Body of pancreas (tissue), 4 donors: ENCODE data around the gene PHRF1. TPM values are rescaled to one million over a fixed set of nuclear protein-coding genes. Genes with fewer than 3 reads are reported as not detected.
A peak's percentile ranks its signal among the peaks of the same experiment; 100 is the strongest.

Experiments
- ATAC-seq: fragments of 150-250 bp; one replicate; pipeline ENCODE4 v1.9.1; 2016
- DNase-seq, 4 donors: peaks; one replicate each; pipeline ENCODE4 v3.0.0-alpha.2; 2019
- H3K27ac ChIP-seq, 4 donors: fragments of 200-600 bp; sonication (generic); 1 replicate in 3 of 4; 2 replicates in 1 of 4; pipeline versions ENCODE4 v1.5.1 to v1.6.1; 2016 to 2019; ENCODE audit warnings: mild to moderate bottlenecking in 1 of 4, mixed read lengths in 1 of 4, moderate library complexity in 1 of 4
- H3K27me3 ChIP-seq, 2 donors: fragments of 200-600 bp; sonication (generic); one replicate each; pipeline ENCODE4 v1.6.0; 2016; ENCODE audit warnings: mild to moderate bottlenecking in 1 of 2
- H3K36me3 ChIP-seq, 2 donors: fragments of 200-600 bp; sonication (generic); replicated peaks in 1 of 2; 2 replicates each; pipeline ENCODE4 v1.5.1; 2016; ENCODE audit warnings: low read depth in 2 of 2; ENCODE audit not compliant: insufficient read depth in 1 of 2
- H3K4me1 ChIP-seq: fragments of 200-600 bp; sonication (generic); one replicate; pipeline ENCODE4 v1.6.0; 2016
- H3K4me3 ChIP-seq, 2 donors: fragments of 200-600 bp; sonication (generic); 1 replicate in 1 of 2; 2 replicates in 1 of 2; pipeline ENCODE4 v1.5.1; 2016 to 2019
- H3K9me3 ChIP-seq, 3 donors: fragments of 200-600 bp; sonication (generic); 1 replicate in 2 of 3; 2 replicates in 1 of 3; pipeline ENCODE4 v1.5.1; 2016
- CTCF ChIP-seq, 7 experiments: fragments of 450-650 bp in 4 of 7; fragments of 200-600 bp in 3 of 7; sonication (generic) in 3 of 7; IDR thresholded peaks; one replicate each; pipeline ENCODE4 v1.5.1; 2016 to 2019; ENCODE audit warnings: antibody characterized with exemption in 7 of 7
- POLR2A ChIP-seq, 3 donors: fragments of 450-650 bp; IDR thresholded peaks; one replicate each; pipeline ENCODE4 v1.6.1; 2016; ENCODE audit warnings: antibody characterized with exemption in 3 of 3, mild to moderate bottlenecking in 2 of 3
- WGBS, 2 donors: methylation state at CpG; one replicate each; pipeline ENCODE4 v1.1.5; 2017; 5-methylcytosine and 5-hydroxymethylcytosine counted together
- intact Hi-C: fragments of 100-400 bp; cut with DNase I; formaldehyde crosslinking; loops from one replicate; pipeline ENCODE4 v1.15.1; 2023
- total RNA-seq, 2 donors: library from RNA; depleted of rRNA; stranded (reverse); fragments of >200 nt; gene quantifications; one replicate each; pipeline ENCODE4 v1.1.0, GENCODE V29; 2016

PHRF1 gene
- total RNA-seq, 2 donors from 2014 or later, result 18.2 to 34.3 TPM

- peaks cover 26% of the 10 kb centered on the region for H3K4me1 ChIP-seq
- 91% methylated on average over 5 of the region's 8 CpGs for WGBS, 2 donors
- no peaks in the 10 kb centered on the region for H3K27me3 ChIP-seq
- no peak for DNase-seq
- no peak for ATAC-seq
- H3K36me3 ChIP-seq, result no peaks in the 10 kb centered on the region
- H3K9me3 ChIP-seq, result no peaks in the 10 kb centered on the region
- no peak overlapping the region for H3K27ac ChIP-seq
- TF ChIP-seq POLR2A (IDR thresholded peaks at IDR 0.05) (no peak), CTCF (IDR thresholded peaks at IDR 0.05) (no peak)
- no peak overlapping the region for H3K4me3 ChIP-seq
- intact Hi-C loops, result no loop called here
Observed at GRCh38 chr11:539971-540481, 36.2 kb upstream of the PHRF1 start.

GRCh38 chr11:540583-541432, 35.5 kb upstream of the PHRF1 start:
- Histone ChIP-seq H3K27me3 (no peaks in the 10 kb centered on the region), H3K36me3 (no peaks in the 10 kb centered on the region), H3K4me3 (no peak overlapping the region), H3K4me1 (peaks cover 26% of the 10 kb centered on the region), H3K27ac (no peak overlapping the region), H3K9me3 (no peaks in the 10 kb centered on the region)
- WGBS, 2 donors, result 89 to 96% methylated on average over 9 to 20 of the region's 23 CpGs
- TF ChIP-seq CTCF (IDR thresholded peaks at IDR 0.05), result no peak
- no peak for TF ChIP-seq POLR2A (IDR thresholded peaks at IDR 0.05)
- ATAC-seq, result no peak
- DNase-seq, result peak in 1 of 4 donors; percentile 10
- intact Hi-C loops, result no loop called here

- Histone ChIP-seq H3K27me3 (no peaks in the 10 kb centered on the region), H3K36me3 (no peaks in the 10 kb centered on the region), H3K4me1 (peaks cover 19% of the 10 kb centered on the region), H3K4me3 (no peak overlapping the region), H3K9me3 (no peaks in the 10 kb centered on the region), H3K27ac (no peak overlapping the region)
- intact Hi-C loops, result no loop called here
- TF ChIP-seq POLR2A (IDR thresholded peaks at IDR 0.05) (no peak), CTCF (IDR thresholded peaks at IDR 0.05) (no peak)
- ATAC-seq (no peak), DNase-seq (no peak)
- WGBS, 2 donors, result 86 to 89% methylated on average over 7 to 19 of the region's 20 CpGs
Observed at GRCh38 chr11:541433-541885, 34.8 kb upstream of the PHRF1 start.

GRCh38 chr11:544817-545166, 31.5 kb upstream of the PHRF1 start:
- Histone ChIP-seq H3K27me3 (no peaks in the 10 kb centered on the region), H3K4me1 (no peaks in the 10 kb centered on the region), H3K4me3 (no peak overlapping the region), H3K9me3 (no peaks in the 10 kb centered on the region), H3K27ac (no peak overlapping the region), H3K36me3 (no peaks in the 10 kb centered on the region)
- WGBS, 2 donors, result 73 to 86% methylated on average over 1 to 4 of the region's 5 CpGs
- TF ChIP-seq CTCF (IDR thresholded peaks at IDR 0.05) (no peak), POLR2A (IDR thresholded peaks at IDR 0.05) (no peak)
- ATAC-seq, result no peak
- DNase-seq, result no peak
- intact Hi-C loops, result no loop called here
